Endometrial microvascular endothelial cells (primary cell): ENCODE measurements around the gene SOX21. TPM values are rescaled to one million over a fixed set of nuclear protein-coding genes. Genes with fewer than 3 reads are reported as not detected.
"Not testable (repeated sequence)": the region's sequence is repeated elsewhere in the genome, so short reads cannot be mapped to it uniquely, and the experiment has no call there.

Experiments
- in situ Hi-C: cut with HindIII; loops from 2 replicates; pipeline ENCODE4 v1.10.0; 2017; ENCODE audit warnings: low sequenced_read_pairs, low pct_unique_long_range_greater_than_20kb; ENCODE audit errors: inconsistent ontology term
- total RNA-seq: library from RNA; depleted of rRNA; stranded (reverse); fragments of >200 nt; gene quantifications from one replicate; pipeline ENCODE4 v1.2.3, GENCODE V29; 2015; ENCODE audit errors: inconsistent ontology term

Gene SOX21
- not detected for total RNA-seq

DNA sequence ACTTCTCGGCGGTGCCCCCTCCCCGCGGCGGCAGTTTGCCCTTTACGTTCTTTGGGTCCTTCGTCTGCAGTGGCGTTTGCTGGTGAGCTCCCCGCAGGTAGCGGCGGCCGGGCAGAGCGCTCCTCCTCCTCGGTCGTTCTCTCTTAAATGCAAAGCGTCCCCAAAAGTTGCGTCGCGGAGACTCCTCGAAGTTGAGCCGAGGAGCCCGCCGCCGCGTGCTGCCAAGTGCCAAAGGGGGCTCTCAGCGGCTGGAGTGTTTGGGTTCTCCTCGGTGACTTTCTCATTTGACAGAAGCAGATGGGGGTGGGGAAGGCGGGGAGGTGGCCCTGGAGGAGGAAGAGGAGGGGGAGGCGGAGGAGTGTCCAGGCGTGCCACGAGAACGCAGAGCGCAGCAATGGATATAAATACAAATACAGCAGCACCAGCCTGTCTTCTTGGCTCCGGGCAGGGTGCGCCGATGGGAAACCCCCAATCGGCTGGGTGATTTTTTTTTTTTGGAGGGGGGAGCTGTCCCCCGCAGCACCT, at the start of gene SOX21:
Gene SOX21 (minus strand): TSS at position 259 of the 525 bp plus-strand sequence. CDS start 496 bp downstream, outside the sequence.
- in situ Hi-C loops, result no loop called here

DNA sequence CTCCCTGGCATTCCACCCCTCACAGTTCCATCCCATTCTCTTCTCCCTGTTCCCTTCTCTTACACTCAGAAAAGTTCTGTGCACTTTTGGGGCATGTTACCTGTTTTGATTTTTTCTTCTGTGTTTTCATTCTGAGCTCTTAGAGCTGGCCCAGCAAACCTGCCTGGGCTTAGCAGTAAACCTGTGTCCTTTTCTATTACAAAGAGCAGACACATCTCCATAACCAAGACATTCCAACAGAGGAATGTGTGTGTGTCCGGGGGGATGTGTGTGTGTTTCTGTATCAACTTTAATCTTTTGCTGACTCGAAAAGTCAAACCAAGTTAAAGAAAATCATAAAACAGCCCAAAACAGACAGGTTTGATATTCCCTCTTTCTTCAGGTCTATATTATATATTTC, 49.1 kb upstream of the SOX21 start:
- in situ Hi-C loops, result no loop called here

DNA sequence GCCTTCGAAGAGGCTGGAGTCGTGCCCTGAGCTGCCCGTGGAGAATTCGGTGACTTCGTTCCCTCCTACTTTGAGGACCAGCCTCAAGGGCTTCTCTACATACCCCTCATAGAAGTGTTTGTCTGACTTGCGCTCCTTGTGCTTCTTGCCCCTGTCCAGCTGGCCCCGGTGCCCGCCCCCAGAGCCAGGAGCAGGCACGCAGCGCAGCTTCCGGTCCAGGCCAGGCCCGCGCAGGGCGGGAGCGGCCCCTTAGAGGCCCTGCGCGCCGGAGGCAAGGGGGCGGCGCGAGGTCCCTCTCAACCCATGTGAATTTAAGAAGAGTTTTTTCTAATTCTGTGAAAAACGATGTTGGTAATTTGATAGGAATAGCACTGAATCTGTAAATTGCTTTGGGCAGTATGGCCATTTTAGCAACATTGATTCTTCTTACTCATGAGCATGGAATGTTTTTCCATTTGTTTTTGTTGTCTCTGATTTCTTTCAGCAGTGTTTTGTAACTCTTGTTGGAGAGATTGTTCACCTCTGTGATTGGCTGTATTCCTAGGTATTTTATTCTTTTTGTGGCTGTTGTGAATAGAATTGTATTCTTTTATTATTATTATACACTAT, 46.9 kb upstream of the SOX21 start:
- in situ Hi-C loops, result no loop called here

DNA sequence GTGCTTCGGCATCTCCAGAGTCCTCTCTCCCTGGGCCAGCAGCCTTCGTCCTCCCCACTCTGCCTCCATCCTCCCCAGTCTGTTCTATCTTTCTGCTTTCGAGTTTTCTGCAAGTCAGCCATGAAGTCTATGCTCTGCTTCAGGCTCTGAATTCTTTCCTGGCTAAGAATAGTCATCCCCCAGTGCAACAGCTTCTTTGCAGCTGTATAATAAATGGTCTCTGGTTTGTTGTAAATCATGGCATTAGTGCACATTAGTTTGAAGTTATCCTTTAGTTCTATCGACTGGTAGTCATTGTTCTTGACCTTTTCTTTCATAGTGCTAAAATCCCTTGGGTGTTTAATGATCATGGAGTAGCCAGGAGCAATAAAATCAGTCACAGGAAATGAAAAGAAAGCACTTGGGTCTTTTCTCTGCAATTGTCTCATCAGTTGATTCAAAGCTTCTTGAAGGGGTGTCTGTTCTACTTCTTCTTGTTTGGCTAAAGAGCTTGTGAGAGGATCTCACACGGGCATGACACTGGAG, 46.2 kb upstream of the SOX21 start:
- in situ Hi-C loops, result no loop called here

DNA sequence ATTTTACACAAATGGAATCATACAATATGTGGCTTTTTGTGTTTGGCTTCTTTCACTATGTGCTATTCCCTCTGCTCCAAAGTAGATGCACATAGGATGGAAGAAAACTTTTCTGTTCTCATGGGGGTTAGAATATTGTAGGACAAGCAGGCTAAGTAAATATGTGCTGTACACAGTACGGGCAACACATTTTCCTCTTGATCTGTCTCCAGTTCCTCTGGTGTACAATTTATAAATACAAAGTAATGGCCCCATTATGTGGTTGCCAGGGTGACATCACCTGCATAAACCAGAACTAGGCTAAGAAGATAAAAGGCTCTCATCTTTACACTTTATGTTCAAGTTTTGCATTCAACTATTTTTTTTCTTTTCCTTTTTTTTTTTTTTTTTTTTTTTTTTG, 41.0 kb upstream of the SOX21 start:
- in situ Hi-C loops, result no loop called here

DNA sequence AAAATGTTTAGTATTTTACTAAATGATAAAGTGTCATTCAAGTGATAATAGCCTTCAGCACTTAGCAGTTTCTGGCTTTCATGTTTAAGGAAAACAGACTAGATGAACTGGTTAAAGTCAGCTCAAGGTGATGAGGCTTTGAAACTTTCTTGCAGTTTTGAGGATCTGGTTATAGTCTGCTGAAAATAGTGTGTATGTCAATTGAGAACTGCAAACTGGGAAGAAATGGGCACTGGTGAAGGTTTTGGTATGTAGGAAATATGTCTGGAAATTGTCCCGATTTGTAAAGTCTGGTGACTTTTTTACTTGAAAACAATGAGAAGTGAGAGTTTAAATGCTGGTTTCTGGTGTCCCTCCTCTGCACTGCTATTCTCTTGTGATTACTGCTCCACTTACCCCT, 36.8 kb upstream of the SOX21 start:
- in situ Hi-C loops, result no loop called here

DNA sequence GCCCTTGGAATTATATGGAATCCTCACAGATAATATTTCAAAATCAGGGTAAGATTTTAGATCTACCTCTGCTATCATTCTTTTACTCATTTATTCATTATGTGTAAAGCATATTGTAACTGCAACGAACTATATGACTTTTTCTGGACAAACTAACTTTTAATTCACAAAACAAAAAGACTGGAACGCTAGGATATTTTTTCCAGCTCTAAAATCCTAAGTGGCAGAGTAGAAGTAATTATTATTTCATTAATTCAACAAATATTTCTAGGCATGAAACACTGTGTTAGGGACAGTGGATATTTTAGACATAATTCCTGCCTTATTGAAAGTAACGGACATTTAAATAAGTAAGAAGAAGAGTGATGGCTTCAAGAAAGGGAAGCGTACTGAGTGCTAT, 26.9 kb upstream of the SOX21 start:
- in situ Hi-C loops, result no loop called here

DNA sequence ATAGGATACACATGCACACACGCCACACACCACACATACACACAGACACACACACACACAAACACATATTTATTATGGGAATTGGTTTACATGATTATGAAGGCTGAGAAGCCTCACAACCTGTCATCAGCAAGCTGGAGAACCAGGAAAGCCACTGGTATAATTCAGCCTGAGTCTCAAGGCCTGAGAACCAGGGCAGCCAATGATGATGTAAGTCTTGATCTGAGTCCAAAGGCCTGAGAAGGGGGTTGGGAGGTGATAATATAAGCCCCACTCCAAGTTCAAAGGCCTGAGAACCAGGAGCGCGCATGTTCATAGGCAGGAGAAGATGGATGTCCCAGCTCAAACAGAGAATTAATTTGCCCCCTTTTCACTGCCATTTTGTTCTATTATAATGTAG, 18.7 kb upstream of the SOX21 start:
- in situ Hi-C loops, result no loop called here

DNA sequence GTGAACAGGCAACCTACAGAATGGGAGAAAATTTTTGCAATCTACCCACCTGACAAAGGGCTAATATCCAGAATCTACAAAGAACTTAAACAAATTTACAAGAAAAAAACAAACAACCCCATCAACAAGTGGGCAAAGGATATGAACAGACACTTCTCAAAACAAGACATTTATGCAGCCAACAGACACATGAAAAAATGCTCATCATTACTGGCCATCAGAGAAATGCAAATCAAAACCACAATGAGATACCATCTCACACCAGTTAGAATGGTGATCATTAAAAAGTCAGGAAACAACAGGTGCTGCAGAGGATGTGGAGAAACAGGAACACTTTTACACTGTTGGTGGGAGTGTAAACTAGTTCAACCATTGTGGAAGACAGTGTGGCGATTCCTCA, 17.6 kb upstream of the SOX21 start:
- in situ Hi-C loops, result not testable (repeated sequence)

DNA sequence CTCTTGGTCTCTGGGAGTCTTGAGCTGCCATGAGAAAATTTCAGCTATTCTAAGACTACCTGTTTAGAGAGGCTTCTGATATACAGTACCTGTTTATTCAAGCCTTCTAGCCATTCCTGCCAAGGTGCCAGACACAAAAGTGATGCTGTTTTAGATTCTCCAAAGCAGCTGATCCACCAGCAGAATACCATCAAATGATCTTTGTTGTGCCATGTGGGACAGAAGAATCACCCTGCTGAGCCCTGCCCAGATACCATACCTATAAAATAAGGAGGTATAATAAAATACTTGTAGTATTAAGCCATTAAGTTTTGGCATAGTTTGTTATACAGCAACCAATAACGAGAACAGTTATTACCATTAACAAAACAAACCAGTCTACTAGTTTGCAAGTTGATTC, 14.1 kb upstream of the SOX21 start:
- in situ Hi-C loops, result no loop called here

DNA sequence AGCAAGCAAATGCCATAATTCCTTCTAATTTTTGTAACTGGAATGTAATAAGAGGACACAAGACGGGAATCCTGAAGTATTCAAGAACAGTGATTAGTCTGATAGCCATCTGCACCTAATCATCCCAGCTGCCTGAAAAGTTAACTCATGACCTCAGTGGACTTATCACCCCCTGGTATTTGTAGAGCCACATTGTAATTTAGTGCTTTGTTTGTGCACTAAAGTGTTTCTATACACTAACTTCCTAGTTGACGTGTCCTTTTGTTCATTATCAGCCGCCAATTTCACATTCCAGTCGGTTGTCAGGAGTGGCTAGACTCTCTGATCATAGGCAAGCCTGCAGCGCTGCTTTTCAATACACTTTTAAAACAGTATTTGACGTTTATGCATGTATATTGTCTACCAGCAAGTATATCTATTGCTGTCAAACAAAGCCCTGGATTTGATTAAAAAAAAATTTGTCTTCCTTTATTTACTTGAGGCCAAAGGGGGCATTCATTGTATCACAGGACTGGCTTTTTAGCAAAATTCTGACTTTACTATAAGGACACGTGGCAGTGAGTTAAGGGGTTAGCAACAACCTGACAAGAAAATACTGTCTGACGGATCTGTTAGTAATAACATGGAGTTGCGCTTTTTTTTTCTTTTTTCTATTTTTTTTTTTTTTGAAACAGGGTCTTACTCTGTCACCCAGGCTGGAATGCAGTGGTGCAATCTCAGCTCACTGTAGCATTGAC, 10.4 kb upstream of the SOX21 start:
- in situ Hi-C loops, result no loop called here

DNA sequence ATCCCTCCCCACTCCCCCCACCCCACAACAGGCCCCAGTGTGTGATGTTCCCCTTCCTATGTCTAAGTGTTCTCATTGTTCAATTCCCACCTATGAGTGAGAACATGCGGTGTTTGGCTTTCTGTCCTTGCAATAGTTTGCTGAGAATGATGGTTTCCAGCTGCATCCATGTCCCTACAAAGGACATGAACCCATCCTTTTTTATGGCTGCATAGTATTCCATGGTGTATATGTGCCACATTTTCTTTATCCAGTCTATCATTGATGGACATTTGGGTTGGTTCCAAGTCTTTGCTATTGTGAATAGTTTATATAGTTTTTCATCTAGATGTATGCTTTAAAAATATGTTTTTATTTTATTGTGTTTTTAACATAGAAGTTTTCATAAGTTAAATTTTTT, 6.4 kb upstream of the SOX21 start:
- in situ Hi-C loops, result not testable (repeated sequence)

DNA sequence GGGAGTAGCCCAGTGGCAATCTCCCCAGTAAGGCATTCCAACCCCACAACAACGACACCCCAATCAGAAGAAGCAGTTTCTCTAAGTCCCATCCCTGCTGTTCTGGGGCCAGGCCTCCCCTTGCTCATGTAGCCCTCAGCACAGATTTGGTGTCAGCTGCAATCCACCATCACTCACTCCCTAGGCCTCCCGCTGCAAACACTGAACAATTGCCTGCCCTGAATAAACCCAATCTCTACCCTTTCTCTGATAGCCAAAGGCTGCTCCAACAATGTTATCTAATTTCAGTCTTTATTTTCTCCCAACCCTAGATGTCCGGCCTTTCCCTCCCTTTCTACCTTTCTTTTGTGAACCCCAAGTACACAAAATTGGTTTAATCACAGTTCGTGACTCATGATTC, 5.6 kb upstream of the SOX21 start:
- in situ Hi-C loops, result no loop called here

DNA sequence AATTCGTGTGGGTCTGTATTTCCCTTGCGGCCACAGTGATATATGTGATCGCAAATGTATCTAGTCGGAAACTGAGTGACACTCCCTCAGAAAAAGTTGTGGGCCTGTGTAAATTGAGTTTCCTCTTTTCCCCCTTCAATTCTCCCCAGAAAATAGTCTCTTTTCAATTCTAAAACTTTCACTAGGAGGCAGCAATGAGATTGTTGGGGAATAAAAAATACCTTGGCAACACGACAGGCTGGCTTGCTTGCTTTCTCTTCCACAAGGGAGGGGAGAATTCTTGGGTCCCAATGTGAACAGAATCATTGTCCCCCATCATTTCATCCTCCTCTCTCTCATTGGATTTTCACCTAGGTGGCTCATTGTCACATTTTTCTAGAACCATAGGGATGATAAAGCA, 3.7 kb upstream of the SOX21 start:
- in situ Hi-C loops, result no loop called here

DNA sequence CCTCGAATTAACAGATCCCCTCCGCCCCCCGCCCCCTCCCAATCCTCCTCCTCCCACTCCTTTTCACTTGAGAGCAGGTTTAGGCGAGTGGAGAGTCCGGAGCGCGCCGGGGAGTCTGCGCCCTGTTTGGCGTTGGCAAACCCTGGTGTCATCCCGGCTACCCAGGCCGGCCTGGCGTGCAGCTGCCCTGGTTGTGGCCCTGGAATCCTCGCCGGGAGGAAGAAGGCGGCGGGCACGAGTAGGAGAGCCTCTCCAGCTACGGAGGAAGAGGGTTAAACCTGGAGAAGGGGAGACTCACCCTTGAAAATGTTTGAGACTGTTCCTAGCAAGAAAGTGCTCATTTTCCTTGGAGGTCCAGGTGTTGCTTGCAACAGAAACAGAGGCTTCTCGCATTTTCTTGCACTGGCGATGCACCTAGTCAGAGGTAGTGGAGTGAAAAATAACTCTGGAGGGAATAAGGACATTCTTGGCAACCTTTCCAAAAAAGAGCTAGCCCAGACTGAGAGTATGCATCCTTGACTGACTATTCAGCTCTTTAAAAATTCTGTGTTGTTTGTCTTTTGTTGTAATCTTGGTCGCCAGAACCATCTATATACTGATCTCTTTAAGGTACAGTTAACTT, 1.3 kb upstream of the SOX21 start:
- in situ Hi-C loops, result no loop called here

DNA sequence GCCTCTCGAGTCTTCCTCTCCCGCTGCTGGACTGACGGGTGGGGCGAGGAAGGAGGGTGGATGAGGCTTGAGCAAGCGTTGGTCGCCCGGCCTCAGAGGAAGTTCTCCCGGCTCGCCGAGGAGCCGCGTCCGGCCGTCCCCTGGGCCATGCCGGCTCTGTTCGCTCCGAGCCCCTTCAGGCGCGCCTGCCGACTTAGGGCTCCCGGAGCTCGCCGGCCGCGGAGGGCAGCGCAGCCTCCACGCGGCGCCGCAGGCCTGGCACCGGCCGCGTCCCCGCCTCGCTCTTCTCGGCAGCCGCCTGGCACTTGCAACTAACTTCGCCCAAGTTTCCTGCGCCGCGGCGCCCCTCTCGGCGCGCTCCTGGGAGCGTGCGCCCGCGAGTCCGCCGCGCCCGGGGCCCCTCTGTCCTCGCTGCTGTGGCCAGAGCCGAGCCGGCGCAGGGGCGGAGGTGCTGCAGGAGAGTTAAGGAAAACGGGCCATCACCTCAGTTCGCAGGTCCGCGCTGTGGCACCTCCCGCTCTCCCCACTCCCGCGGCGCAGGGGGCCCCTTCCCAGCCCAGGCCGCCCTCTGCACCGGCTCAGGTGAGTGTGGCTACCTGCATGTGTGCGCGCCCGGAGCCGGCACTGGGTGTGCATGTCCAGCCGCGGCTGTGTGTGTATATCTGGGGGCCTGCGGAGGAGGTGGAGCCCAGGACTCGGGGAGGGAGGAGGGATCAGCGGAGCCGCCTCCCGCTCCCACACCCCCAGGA, 641 bp upstream of the SOX21 start:
- in situ Hi-C loops, result no loop called here

DNA sequence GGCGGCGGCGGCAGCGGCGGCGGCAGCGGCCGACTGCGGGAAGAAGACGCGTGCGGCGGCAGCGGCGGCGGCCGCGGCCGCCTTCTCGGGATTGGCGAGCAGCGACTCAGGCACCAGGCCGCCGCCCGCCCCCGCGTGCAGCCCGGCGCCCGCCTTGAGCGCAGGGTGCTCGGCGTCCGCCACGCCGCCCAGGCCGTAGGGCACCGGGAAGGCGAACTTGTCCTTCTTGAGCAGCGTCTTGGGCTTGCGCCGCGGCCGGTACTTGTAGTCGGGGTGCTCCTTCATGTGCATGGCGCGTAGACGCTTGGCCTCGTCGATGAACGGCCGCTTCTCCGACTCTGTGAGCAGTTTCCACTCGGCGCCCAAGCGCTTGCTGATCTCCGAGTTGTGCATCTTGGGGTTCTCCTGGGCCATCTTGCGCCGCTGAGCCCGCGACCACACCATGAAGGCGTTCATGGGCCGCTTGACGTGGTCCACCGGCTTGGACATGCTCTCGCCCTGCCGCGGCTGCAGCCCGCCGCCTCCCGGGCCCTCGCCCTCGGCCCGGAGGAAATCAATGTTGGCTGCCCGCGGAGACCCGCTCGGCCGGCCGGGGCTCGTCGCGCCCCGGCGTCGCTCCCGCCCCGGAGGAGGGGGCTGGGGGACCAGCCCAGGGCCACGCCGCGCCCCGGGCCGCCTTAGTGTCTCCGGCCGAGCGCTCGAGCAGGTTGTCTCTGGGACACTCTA, 621 bp downstream of the SOX21 start:
- in situ Hi-C loops, result no loop called here

DNA sequence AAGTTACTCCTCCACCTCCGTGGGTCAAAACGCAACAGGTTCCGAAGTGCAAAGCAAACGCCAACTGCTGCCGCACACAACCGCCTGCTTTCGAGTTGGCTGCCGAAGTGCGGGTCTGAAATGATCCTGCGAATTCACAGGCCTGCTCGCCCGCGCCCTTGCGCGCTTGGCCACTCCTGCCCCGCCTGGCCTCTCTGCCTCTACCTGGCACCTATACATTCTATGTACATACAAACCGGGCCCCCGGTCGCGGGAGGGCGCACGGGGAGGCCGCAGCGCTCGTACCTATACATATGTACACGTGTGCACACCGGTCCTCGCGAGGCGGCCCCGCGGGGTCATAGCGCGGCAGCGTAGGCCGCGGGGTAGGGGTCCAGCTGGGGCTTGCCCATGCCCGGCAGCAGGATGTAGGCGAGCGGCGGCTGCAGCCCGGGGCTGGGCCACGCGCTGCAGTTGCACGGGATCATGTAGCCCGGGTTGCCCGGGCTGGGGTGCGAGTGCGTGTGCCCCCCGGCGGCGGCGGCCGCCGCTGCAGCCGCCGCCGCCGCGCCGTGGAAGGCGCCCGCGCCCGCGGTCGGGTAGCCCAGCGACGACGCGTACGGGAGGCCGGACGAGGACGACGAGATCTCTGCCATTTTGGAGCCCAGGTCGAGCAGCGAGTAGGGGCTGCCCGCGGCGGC, 1.3 kb downstream of the SOX21 start:
- in situ Hi-C loops, result no loop called here
